ENCODE results near the gene CDK2AP2. TPM values are rescaled to one million over a fixed set of nuclear protein-coding genes. Genes with fewer than 3 reads are reported as not detected.

Gene CDK2AP2
- total RNA-seq, 1 experiment from 2014 or later: 71.7 TPM

DNA sequence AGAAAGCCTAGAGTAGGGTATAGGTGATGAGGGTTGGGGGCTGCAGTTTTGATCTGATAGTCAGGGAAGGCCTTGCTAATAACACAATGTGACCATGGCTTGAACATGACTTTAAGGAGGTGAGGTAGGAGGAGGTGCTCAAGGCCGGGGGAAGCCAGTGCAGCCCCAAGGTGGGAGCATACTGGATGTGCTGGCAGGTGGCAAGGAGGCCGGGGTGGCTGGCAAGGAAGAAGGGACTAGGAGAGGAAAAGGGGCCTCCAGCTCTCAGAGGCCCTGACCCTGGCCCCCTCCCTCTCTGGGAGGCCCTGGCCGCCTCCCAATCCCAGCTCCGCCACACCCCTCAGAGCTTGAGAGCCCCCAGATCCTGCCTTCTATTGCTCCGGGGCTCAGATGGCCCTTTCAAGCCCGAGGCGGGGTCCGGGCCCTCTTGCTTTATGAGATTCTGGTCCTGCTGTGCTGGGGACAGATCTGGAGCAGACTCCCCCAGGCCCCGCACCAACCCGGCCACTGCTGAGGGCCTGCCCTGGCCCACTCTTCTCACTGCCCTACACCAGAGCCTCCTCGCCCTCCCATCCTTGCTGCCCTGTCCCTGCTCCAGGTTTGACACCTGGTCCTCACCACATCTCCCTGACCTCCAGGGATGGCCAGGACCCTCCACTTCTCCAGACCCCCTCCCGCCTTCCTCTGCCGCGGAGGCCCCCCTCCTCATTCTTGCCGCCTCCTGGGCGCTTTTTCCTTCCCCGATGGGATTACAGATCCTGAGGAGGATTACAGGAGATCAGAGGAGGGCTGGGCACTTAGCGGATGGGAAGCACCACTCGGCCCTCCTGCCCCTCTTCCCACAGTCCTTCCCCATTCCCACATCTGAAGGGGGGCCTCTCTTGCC, 4.6 kb downstream of the CDK2AP2 start:
- no peak for DNase-seq (ENCODE audit: low read depth)

- no peak for DNase-seq (ENCODE audit: low read depth)
Measured at GRCh38 chr11:67502328-67502979, 5.5 kb downstream of the CDK2AP2 start.

DNA sequence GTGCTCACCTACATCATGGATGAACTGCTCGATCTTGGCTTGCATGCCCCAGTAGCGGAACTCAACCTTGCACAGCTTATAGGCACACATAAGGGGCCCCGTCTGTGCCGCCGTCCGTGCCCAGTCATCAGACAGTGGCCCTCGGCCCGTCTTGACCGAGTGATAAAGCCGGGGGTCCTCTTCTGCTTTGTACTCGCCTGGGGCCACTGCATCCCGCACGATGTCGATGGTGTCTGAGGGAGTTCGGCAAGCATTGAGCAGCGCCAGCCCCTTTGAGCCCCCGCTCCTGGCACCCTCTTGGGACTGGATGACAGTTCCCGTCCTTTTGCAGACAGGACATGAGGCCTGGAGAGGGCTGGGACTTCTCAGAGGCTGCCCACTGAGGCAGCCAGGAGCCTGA, 6.1 kb downstream of the CDK2AP2 start:
- no peak for DNase-seq (ENCODE audit: low read depth)

DNA sequence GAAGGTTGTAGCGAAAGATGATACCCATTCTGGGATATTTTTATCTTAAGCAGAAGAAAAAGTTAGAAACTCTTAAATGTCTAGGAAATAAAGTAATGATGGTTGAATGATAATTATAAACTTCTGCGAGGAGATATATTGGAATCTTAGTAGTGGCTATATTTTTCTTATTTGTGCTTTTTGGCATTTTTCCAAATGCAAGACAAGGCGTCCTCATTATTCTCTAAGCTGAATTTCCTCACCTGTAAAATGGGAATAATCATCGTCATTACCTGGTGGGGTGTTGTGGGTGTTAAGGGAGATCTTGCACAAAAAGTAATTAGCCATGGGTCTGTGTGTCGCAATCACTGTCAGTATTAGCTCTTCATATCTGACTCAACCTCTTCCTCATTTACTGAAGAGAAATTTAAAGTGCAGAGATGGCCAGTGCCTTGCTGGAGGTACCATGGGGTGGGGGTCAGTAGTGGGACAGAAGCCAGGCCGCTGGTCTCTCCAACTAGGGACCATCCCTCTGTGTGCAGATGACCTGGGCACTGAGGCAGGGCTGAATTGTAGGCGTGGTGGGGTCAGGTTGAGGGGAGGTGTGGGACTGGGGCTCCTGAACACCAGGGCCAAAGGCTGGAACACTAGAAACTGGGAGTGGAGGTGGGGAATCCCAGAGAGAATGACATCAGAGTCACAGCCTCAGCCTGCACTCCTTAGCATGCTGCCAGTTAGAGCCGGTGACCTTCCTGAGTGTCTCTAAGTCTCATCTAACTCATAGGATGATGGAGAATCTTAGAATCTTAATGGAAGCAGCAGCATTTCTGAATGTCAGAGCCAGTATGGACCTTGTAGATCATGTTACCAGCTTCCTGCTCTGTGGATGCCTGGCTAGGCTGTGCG, 6.9 kb downstream of the CDK2AP2 start:
- no peak for DNase-seq (ENCODE audit: low read depth)

DNA sequence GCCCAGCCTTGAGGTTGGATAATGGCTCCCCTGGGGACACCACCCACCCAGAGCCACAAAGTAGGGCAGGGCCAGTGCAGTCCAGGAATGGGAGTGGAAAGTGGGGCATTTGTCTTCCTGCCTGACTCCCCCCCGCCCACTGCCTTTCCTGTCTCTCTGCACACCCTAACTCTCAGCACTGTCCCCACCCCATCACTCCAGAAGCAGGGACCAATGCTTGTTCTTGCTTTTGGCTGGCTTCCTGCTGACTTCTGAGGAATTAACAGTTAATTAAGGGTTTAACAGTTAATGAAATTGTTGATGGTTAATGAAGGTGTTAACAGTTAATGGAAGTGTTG, 7.5 kb downstream of the CDK2AP2 start:
- no peak for DNase-seq (ENCODE audit: low read depth)

GRCh38 chr11:67499808-67500483, 8.0 kb downstream of the CDK2AP2 start:
- no peak for DNase-seq (ENCODE audit: low read depth)

DNA sequence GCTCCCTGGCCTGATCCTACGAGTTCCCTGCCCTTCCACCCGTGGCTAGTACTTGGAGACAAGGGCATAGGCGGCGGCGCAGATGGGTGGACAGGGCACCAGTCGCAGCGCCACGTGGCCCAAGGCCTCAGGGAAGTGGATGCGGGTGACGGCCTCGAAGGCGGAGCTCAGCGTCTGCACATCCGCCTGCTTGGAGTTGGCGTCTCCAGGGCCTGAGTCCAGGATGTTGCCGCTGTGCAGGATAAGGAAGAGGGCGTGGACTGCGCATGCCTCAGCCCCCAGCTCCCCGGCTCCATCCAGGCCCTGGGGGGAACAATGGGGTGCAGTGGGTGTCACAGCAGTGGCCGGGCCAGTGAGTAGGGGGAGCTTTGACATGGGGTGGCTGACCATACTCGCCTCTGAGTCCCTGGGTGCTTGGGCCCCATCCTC, 9.4 kb downstream of the CDK2AP2 start:
- DNase-seq (ENCODE audit: low read depth): no peak

- no peak for DNase-seq (ENCODE audit: low read depth)
Measured at GRCh38 chr11:67497656-67498291, 10.2 kb downstream of the CDK2AP2 start.

GRCh38 chr11:67496113-67496512, 11.8 kb downstream of the CDK2AP2 start:
- no peak for DNase-seq (ENCODE audit: low read depth)

DNA sequence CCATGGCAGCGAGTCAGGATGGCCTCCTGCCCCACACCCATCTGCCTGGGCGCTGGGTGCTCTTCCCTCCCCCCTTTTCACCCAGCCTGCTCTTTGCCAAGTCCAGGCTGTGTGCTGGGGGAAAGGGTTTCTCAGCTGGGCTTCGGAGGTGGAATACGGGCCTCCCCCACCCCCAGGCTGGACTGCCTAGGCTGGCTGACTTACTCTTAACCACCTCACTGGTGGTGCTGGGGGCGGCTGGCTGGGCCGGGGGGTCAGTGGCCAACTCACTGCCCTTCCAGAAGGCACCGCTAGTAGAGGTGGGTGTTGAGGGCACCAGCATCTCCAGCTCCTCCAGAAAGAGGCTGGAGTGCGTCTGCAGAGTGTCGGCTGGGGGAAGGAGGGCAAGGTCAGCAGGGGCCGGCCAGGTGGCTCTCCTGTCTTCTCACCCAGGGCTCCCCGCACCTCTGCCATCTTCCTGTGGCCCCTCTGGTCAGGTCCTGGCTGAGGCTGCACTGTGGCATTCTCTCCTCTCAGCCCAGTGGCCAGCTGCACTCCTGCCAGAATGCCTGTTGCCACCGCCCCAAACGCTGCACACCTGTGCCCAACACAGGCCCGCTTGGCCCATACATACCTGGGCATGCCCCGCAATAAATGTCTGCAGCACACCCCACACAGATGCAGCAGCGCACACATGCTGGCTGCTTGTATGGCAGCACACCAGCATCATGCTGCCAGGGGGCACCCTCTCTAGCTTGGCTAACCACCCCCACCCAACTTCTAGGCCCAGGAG, 12.5 kb downstream of the CDK2AP2 start:
- DNase-seq (ENCODE audit: low read depth): no peak

DNA sequence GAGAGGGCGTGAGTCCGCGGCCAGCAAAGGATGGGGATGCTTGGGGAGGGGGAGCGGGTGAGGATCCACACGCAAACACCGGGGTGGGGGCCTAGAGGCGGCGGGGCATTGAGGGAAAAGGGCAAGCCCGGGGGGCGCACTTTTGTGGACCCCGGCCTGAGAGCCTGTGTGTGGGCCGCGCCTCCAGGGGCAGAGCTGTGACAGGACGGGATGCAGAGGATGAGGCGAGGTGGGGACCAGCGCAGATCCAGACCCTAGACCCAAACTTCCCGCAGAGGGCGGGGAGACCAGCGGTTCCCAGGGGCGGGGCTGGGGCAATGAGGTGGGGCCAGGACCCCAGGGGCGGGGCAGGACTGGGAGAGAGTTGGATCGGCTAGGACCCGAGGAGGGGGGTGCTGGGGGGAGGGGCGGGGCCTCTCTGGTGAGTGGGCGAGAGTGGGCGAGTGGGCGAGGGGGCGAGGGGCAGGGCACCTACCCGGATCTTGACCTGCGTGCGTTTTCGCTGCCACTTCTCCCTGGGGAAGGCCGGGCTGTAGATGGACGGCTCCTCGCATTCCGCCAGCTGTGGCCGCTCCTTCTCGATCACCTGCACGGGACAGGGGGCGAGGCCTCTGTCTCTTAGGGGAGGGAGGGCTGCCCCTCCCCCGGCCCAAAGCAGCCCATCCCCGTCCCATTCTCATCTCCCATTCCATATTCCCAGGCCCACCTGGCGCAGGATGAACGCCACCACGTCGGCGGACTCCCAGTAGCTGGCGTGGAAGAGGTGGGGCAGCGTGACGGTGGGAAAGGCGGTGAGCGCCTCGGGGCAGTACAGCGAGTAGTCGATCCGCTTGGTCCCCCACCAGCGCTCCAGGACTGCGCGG, 13.4 kb downstream of the CDK2AP2 start:
- no peak for DNase-seq (ENCODE audit: low read depth)

GRCh38 chr11:67493548-67494370, 14.2 kb downstream of the CDK2AP2 start:
- DNase-seq (ENCODE audit: low read depth): no peak

- no peak for DNase-seq (ENCODE audit: low read depth)
Measured at GRCh38 chr11:67492801-67493547, 15.0 kb downstream of the CDK2AP2 start.

DNA sequence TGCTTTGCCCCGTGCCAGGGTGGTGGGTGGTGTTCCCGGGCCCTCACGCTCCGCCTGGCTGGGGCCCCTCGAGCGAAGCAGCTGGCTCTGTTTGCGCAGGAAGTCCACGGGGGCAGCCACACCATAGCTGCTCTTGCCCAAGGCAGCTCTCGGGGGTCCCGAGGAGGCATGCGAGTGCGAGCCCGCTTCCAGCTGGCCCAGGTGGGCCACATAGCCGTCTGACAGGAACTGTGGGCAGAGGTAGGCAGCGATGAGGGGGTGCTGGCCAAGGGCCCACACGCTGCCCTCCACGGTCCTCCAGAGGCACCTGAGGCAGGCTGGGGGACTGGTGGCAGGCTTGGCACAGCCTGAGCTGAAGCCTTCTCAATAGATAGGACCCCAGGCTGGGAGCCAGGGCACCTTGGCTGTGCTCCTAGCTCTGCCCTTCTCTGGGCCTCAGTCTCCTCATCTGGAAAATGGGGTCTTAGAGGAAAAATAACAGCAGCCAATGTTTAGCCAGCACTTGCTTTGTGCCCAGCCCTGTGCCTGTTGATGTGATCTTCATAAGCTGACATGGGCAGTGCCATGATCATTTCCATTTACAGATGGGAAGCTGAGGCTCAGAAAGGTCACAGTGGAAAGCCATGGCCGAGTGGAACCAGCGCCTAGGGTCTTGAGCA, 15.8 kb downstream of the CDK2AP2 start:
- no peak for DNase-seq (ENCODE audit: low read depth)

GRCh38 chr11:67491276-67492068, 16.5 kb downstream of the CDK2AP2 start:
- no peak for DNase-seq (ENCODE audit: low read depth)

- no peak for DNase-seq (ENCODE audit: low read depth)
Measured at GRCh38 chr11:67490727-67491065, 17.3 kb downstream of the CDK2AP2 start.

All from RPMI7951 (cell line).